HEK293 (cell line): ENCODE measurements around the gene TFB2M.
"Not testable (repeated sequence)": the region's sequence is repeated elsewhere in the genome, so short reads cannot be mapped to it uniquely, and the experiment has no call there.

ENCODE experiments used
- CTCF ChIA-PET: fragments of 350-600 bp; formaldehyde crosslinking; extraction: SDS; loops from one replicate; lab custom pipeline; 2021; ENCODE audit warnings: antibody characterized with exemption; lab: Yijun Ruan, JAX
- POLR2A ChIA-PET: fragments of 300-600 bp; formaldehyde crosslinking; extraction: SDS; loops from one replicate; lab custom pipeline; 2020; ENCODE audit warnings: antibody characterized with exemption, inconsistent platforms; lab: Yijun Ruan, JAX
- H3K27ac ChIP-seq: fragments of 200-500 bp; sonication (Bioruptor generic); 2 replicates; pipeline ENCODE4 v1.5.1; 2014; ENCODE audit warnings: low read depth, low read length, control low read depth, inconsistent platforms; ENCODE audit errors: extremely low read depth
- H3K36me3 ChIP-seq, 2 experiments: fragments of 200-500 bp in 1 of 2; sonication (Bioruptor generic) in 1 of 2; 1 replicate in 1 of 2; 2 replicates in 1 of 2; pipeline ENCODE4 v1.5.1; 2014 to 2017; ENCODE audit warnings: inconsistent platforms in 2 of 2, low read length in 2 of 2; ENCODE audit not compliant: control insufficient read depth in 2 of 2, insufficient read depth in 1 of 2
- H3K4me1 ChIP-seq: fragments of 200-500 bp; sonication (Bioruptor generic); 2 replicates; pipeline ENCODE4 v1.5.1; 2014; ENCODE audit warnings: mild to moderate bottlenecking, low read length, inconsistent platforms; ENCODE audit not compliant: control insufficient read depth, insufficient read depth
- H3K4me3 ChIP-seq: 2 replicates; pipeline ENCODE4 v1.5.1; 2011; ENCODE audit warnings: low read depth, mild to moderate bottlenecking, control low read depth, low read length, moderate library complexity
- H3K9me3 ChIP-seq: fragments of 200-500 bp; sonication (Bioruptor generic); 2 replicates; pipeline ENCODE4 v1.5.1; 2014; ENCODE audit warnings: low read depth, low read length, inconsistent platforms; ENCODE audit not compliant: control insufficient read depth, insufficient read depth
- ATF2 ChIP-seq: fragments of 450-650 bp; formaldehyde crosslinking; IDR thresholded peaks from 2 replicates; pipeline ENCODE4 v1.5.1; 2016; ENCODE audit warnings: missing biosample characterization, missing genetic modification characterization, low read depth
- GFI1B ChIP-seq: fragments of 450-650 bp; formaldehyde crosslinking; IDR thresholded peaks from 2 replicates; pipeline ENCODE4 v1.5.1; 2016; ENCODE audit warnings: missing biosample characterization, missing genetic modification characterization
- GLI4 ChIP-seq: fragments of 450-650 bp; formaldehyde crosslinking; IDR thresholded peaks from 2 replicates; pipeline ENCODE4 v1.5.1; 2016; ENCODE audit warnings: missing biosample characterization, missing genetic modification characterization
- SP7 ChIP-seq: fragments of 450-650 bp; formaldehyde crosslinking; IDR thresholded peaks from 2 replicates; pipeline ENCODE4 v1.5.1; 2016; ENCODE audit warnings: missing biosample characterization, missing genetic modification characterization
- TRIM28 ChIP-seq: IDR thresholded peaks from 2 replicates; pipeline ENCODE4 v1.6.1; 2011; ENCODE audit warnings: low read length, control low read depth, borderline replicate concordance
- ZIC2 ChIP-seq: fragments of 450-650 bp; formaldehyde crosslinking; IDR thresholded peaks from 2 replicates; pipeline ENCODE4 v1.5.1; 2016; ENCODE audit warnings: missing biosample characterization, missing genetic modification characterization
- ZNF274 ChIP-seq, 2 experiments: fragments of 200-500 bp in 1 of 2; fragments of 450-650 bp in 1 of 2; sonication (Bioruptor generic) in 1 of 2; formaldehyde crosslinking in 1 of 2; IDR thresholded peaks; 2 replicates each; pipeline versions ENCODE4 v1.5.1 to v1.6.1; 2014 to 2016; ENCODE audit warnings: borderline replicate concordance in 1 of 2, inconsistent platforms in 1 of 2, low read length in 1 of 2, missing biosample characterization in 1 of 2, missing genetic modification characterization in 1 of 2
- ZNF341 ChIP-seq: fragments of 450-650 bp; formaldehyde crosslinking; IDR thresholded peaks from 2 replicates; pipeline ENCODE4; 2016; ENCODE audit warnings: low read depth, missing biosample characterization, missing genetic modification characterization
- ZNF366 ChIP-seq: fragments of 450-650 bp; formaldehyde crosslinking; conservative IDR thresholded peaks from 2 replicates; pipeline ENCODE4 v1.5.1; 2016; ENCODE audit warnings: missing biosample characterization, missing genetic modification characterization
- ZNF561 ChIP-seq: fragments of 450-650 bp; IDR thresholded peaks from 2 replicates; pipeline ENCODE4 v1.5.1; 2018; ENCODE audit warnings: missing biosample characterization, missing genetic modification characterization, borderline replicate concordance
- ZNF629 ChIP-seq: fragments of 450-650 bp; formaldehyde crosslinking; IDR thresholded peaks from 2 replicates; pipeline ENCODE4 v1.5.1; 2017; ENCODE audit warnings: missing biosample characterization, missing genetic modification characterization
- ZNF785 ChIP-seq: fragments of 450-650 bp; formaldehyde crosslinking; IDR thresholded peaks from 2 replicates; pipeline ENCODE4 v1.5.1; 2016; ENCODE audit warnings: missing biosample characterization, missing genetic modification characterization
- TF ChIP-seq, protein P1 (sequence below): fragments of 450-650 bp; formaldehyde crosslinking; IDR thresholded peaks from 2 replicates; pipeline ENCODE4 v1.5.1; 2017; ENCODE audit warnings: missing biosample characterization, mild to moderate bottlenecking, missing genetic modification characterization, moderate library complexity
- TF ChIP-seq, protein P2 (sequence below): fragments of 450-650 bp; formaldehyde crosslinking; IDR thresholded peaks from 2 replicates; pipeline ENCODE4; 2016; ENCODE audit warnings: missing biosample characterization, missing genetic modification characterization
- TF ChIP-seq, protein P3 (sequence below): fragments of 450-650 bp; formaldehyde crosslinking; IDR thresholded peaks from 2 replicates; pipeline ENCODE4 v1.5.1; 2016; ENCODE audit warnings: missing biosample characterization, missing genetic modification characterization

The TFB2M gene

DNA sequence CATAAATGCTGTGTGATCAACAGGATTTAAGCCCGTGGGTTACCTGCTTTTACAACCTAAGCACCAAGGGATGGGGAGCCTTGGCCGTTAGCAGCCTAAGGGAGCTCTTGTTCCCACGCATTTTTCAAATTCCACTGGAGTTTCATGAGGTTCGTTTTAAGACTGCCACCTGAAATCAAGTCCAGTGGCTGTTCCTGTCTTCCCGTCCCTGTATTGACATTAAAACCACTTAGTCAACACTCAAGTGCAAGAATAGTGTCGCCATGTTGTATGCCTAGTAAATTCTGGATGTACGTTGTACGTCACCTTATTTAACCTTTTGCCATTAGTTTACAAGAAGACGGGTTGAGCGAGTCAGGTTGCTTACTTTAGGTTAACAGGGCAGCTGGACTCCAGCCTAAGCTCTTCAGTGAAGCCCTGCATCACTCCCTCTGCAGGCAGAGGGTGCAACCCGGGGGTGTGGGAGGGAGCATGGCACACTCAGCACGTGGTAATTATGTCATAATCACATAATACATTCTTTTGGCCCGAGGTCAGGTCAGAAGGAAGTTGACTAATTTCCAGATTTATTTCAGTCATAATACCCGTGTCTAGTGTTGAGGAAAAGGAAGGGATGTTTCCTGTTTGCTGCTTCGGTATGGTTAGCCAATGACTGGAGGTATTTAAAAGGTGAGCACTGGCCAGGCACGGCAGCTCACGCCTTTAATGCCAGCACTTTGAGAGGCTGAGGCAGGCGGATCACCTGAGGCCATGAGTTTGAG lies 42.7 kb upstream of the TFB2M start:
- H3K4me1 ChIP-seq: no peaks in the 10 kb centered on the region
- no peak for TF ChIP-seq ZNF785 (tag by site-specific recombination)
- no peak for TF ChIP-seq GFI1B
- TF ChIP-seq TRIM28: peak; percentile 67; the same call in 1 of the 2 replicates
- 0 out of 2 replicates have a peak, but pooled peaks have one; percentile 11 for TF ChIP-seq ZIC2 (tag by site-specific recombination)
- TF ChIP-seq ZNF274 (IDR thresholded peaks at IDR 0.05; ENCODE audit: low read length): no peak
- TF ChIP-seq ZNF274 (tag by site-specific recombination; IDR thresholded peaks at IDR 0.05; ENCODE audit: borderline replicate concordance): no peak
- TF ChIP-seq ATF2 (tag by site-specific recombination): peak; percentile 33; the same call in 1 of the 2 replicates
- peak; percentile 66 for TF ChIP-seq ZNF629 (tag by site-specific recombination)
- TF ChIP-seq GLI4 (tag by site-specific recombination): no peak
- TF ChIP-seq ZNF341 (tag by site-specific recombination): peak; percentile 83
- TF ChIP-seq ZNF561 (tag by site-specific recombination): no peak
- 0 out of 2 replicates have a peak, but pooled peaks have one; percentile 21 for TF ChIP-seq SP7 (tag by site-specific recombination)
- TF ChIP-seq, protein P1, sequence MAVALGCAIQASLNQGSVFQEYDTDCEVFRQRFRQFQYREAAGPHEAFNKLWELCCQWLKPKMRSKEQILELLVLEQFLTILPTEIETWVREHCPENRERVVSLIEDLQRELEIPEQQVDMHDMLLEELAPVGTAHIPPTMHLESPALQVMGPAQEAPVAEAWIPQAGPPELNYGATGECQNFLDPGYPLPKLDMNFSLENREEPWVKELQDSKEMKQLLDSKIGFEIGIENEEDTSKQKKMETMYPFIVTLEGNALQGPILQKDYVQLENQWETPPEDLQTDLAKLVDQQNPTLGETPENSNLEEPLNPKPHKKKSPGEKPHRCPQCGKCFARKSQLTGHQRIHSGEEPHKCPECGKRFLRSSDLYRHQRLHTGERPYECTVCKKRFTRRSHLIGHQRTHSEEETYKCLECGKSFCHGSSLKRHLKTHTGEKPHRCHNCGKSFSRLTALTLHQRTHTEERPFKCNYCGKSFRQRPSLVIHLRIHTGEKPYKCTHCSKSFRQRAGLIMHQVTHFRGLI (tag by site-specific recombination): no peak
- peak; percentile 54 for TF ChIP-seq ZNF366
- no peaks in the 10 kb centered on the region for H3K9me3 ChIP-seq
- H3K27ac ChIP-seq: no peak overlapping the region
- ChIA-PET POLR2A (no interaction called here), CTCF (interaction anchor here (0.6 kb wide), 1 partner anchor 24 kb away, joined by 3 read pairs; no protein-coding TSS in a partner anchor)
- H3K36me3 ChIP-seq: no peaks in the 10 kb centered on the region
- no peak overlapping the region for H3K4me3 ChIP-seq

GRCh38 chr1:246607462-246607861 lies 41.4 kb upstream of the TFB2M start:
- Histone ChIP-seq H3K4me1 (no peaks in the 10 kb centered on the region), H3K9me3 (no peaks in the 10 kb centered on the region), H3K27ac (no peak overlapping the region), H3K36me3 (no peaks in the 10 kb centered on the region), H3K4me3 (no peak overlapping the region)
- TF ChIP-seq, protein P2, sequence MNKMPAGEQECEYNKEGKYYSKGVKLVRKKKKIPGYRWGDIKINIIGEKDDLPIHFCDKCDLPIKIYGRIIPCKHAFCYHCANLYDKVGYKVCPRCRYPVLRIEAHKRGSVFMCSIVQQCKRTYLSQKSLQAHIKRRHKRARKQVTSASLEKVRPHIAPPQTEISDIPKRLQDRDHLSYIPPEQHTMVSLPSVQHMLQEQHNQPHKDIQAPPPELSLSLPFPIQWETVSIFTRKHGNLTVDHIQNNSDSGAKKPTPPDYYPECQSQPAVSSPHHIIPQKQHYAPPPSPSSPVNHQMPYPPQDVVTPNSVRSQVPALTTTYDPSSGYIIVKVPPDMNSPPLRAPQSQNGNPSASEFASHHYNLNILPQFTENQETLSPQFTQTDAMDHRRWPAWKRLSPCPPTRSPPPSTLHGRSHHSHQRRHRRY: no peak
- TF ChIP-seq, protein P3, sequence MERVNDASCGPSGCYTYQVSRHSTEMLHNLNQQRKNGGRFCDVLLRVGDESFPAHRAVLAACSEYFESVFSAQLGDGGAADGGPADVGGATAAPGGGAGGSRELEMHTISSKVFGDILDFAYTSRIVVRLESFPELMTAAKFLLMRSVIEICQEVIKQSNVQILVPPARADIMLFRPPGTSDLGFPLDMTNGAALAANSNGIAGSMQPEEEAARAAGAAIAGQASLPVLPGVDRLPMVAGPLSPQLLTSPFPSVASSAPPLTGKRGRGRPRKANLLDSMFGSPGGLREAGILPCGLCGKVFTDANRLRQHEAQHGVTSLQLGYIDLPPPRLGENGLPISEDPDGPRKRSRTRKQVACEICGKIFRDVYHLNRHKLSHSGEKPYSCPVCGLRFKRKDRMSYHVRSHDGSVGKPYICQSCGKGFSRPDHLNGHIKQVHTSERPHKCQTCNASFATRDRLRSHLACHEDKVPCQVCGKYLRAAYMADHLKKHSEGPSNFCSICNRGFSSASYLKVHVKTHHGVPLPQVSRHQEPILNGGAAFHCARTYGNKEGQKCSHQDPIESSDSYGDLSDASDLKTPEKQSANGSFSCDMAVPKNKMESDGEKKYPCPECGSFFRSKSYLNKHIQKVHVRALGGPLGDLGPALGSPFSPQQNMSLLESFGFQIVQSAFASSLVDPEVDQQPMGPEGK: no peak
- POLR2A ChIA-PET: no interaction called here
- CTCF ChIA-PET: no interaction called here

- CTCF ChIA-PET, H3K4me1 ChIP-seq, POLR2A ChIA-PET, H3K4me3 ChIP-seq, H3K9me3 ChIP-seq, H3K36me3 ChIP-seq, H3K27ac ChIP-seq: not testable (repeated sequence)
Measured at GRCh38 chr1:246605231-246605630, 39.2 kb upstream of the TFB2M start.
